CD4-positive, alpha-beta T cell treated with Interleukin-15 for 4 hours (primary cell): ENCODE results near the gene AGK.

Experiments used
- DNase-seq: peaks from one replicate; pipeline ENCODE4 v3.0.0-alpha.2; 2020; ENCODE audit warnings: low spot score

Gene AGK

DNA sequence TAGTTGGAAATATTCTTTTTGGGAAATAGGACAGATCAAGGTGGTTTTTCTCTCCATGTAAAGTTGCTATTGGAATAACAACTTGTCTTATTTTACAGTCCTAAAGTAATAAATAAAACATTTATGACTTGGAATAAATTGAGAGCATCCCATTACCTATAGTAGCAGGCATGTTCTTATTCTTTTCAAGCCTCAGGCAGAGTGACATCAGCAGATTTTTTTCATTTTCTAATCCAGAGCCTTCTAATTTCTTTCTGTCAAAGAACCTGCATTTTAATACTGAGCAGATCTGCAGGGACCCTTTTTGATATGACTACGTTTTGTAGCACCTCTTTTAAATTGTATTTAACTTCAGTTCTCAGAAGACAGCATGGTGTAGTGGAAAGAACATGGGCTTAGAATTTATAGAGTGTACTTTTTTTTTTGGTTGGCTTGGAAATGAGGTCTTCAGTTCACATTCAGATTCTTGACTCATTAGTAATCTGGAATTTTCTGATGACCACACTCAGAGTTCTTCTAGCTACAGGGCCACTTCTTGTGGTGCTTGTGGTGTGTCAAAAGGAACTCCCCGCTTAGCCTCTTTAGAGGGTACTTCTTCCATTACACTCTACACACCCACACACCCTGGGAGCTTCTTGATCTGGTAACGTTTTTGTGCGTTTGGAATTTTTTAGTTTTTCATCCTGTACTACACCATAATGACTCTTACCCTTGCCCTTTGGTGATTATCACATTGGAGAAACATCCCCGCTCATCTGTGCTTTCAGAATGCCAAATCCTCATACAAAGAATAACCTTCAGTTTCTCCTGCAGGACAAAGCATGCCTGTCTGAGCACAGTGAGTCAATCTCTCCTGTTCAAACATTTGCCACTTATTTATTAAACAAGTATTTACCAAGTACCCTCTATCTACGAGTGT, 34.6 kb downstream of the AGK start:
- no peak for DNase-seq

GRCh38 chr7:141586878-141587277, 35.7 kb downstream of the AGK start:
- DNase-seq: no peak

- DNase-seq: no peak
These were observed 36.1 kb downstream of the AGK start for GRCh38 chr7:141587304-141587703.

DNA sequence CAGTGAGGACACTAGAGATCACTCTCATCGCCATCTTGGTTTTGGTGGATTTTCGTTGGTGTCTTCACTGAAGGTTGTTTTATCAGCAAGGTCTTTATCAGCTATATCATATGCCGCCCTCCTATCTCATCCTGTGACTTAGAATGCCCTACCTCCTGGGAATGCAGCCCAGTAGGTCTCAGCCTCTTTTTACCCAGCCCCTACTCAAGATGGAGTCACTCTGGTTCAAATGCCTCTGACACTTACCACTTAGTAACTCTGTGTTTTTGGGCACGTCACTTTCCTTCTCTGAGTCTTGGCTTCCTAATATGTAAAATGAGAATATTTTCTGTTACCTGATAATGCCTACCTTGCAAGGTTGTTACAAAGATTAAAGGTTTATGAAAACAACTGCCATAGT, 37.7 kb downstream of the AGK start:
- no peak for DNase-seq

DNA sequence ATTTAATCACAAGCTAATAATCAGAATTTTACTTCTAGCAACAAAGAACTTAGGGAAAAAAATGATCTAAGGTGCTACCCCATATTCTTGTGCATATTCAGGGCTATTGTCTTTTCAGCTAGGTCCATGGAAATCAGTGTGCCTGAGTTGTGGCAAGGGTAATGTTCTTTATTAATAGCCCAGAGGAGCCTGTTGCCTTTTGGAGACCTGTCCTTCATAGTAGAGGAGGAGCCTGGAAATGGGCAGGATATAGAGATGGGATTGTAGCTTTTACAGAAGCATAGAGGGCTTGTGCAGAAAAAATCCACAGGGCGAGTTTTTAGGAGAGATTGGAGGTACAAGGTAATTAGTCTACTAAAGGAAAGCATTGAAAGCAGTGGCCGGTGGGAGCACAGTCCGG, 38.9 kb downstream of the AGK start:
- DNase-seq: no peak

- DNase-seq: no peak
These were observed 39.5 kb downstream of the AGK start for GRCh38 chr7:141590666-141591065.

- no peak for DNase-seq
These were observed 41.9 kb downstream of the AGK start for GRCh38 chr7:141593134-141593533.

GRCh38 chr7:141597966-141598365, 46.8 kb downstream of the AGK start:
- no peak for DNase-seq

GRCh38 chr7:141598408-141598807, 47.2 kb downstream of the AGK start:
- DNase-seq: no peak

- DNase-seq: no peak
These were observed 49.2 kb downstream of the AGK start for GRCh38 chr7:141600168-141601006.

DNA sequence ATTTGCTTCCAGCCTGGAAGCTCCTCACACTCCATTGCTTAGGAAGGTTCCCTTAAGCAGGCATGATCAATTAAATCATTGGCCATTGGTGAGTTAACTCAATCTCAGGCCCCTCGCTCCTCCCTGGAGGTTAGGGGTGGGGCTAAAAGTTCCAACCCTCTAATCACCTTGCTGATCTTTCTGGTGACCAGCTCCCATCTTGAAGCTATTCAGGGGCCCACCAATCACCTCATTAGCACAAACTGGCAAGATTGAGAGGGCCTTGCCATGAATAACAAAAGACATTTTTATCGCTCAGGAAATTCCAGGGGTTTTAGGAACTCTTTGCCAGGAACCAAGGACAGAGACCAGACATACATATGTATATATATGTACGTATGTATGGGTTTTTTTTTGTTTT, 58.4 kb downstream of the AGK start:
- no peak for DNase-seq

DNA sequence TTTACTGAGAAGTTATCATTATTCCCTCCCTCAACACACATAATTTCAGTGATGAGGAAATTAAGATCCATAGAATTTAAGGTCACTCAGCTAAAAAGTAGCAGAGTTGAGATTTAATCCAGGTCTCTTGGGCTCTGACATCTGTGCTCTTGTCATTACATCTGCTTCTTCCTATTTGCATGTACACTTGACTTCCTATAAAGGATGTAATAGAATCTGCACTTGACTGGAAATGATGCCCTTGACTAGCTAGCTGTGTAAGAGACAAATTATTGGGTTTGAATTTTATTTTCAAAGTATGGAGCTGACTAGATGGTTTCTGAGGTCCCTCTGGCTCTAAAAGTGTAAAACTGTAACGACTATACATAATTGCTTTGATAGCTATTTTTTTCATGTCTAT, 59.5 kb downstream of the AGK start:
- DNase-seq: no peak

DNA sequence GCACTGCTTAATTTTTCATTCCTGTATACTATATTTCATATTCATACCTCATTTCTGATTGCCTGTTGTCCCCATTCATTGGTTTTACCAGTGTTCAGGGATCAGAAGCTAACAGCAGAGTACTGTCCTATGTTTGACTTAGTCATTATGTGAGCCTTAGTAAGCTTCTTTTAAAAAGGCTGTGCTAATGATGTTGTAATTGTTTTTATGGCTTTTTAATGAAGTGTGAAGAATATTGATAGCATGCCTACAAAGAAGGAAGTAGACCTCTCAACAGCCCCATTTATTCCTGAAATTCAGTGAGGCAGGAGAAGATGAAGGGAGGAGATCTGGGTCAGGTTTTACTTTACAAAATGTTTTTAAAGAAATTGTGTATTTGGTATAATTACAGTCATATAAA, 61.7 kb downstream of the AGK start:
- no peak for DNase-seq

DNA sequence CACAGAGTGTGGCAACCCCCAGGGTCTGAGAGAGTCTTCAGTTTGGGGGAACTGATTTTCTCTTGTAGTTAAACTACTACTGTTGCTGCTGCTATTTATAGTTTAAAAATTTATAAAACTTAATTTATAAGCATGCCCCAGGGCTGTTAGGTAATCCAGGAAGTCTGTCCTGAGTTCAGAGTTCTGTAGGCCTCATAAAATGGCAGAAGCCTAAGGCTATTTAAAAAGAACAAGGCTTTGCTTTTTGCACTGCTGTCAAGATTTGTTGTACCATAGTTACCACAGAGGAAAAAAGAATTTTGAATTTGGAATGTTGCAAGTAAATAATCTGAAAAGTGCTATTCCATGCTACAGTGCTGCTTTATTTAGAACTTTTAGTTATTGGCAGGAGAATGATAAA, 66.1 kb downstream of the AGK start:
- no peak for DNase-seq

DNA sequence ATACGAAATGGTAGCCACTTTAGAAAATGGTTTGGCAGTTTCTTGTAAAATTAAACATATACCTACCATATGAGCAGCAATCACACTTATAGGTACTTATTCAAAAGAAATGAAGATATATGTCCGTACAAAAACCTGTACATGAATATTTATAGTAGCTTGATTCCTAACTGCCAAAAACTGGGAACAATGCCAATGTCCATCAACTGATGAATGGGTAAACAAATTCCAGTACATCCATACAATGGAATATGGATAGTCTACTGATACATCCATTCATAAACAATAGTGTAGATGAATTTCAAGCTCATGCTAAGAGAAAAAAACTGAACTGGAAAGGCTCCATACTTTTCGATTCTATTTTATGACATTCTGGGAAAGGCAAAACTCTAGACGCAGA, 68.5 kb downstream of the AGK start:
- no peak for DNase-seq

- DNase-seq: no peak
These were observed 73.6 kb downstream of the AGK start for GRCh38 chr7:141624763-141625162.

- no peak for DNase-seq
These were observed 79.4 kb downstream of the AGK start for GRCh38 chr7:141630621-141631020.

DNA sequence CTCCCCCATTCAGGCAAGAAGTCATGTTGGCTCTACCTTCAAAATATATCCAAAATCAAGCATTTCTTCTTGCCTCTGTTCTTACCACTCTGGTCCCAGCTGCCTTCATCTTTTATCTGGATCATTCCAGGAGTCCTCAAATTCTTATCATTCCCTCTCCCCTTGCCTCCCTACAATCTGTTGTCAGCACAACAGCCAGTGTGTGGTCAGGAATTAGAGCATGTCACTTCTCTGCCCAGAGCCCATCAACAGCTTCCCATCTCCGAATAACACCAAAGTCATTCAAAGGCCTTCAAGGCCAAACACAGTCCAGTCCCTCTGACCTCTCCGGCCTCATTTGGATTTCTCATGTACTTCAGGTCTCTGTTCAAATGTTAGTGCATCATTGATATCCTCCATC, 80.3 kb downstream of the AGK start:
- DNase-seq: no peak

DNA sequence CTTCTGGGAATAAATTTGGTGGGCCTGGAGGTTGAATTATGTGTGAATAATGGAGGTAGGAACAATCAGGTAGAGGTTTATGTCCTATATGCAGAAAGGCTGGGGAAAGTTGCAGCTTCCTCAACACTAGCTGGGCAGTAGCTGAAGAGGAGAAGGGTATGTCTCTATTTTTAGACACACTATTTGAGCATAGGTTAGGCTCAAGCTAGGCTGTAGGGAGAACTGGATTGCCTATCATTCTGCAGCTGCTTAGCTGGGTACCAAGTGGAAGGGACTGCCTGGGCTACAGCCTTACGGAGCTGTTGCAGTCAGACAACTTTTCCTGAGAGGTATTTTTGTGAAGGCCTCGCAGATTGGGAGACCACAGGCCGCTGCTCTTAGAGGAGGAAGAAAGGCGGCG, 82.9 kb downstream of the AGK start:
- no peak for DNase-seq

DNA sequence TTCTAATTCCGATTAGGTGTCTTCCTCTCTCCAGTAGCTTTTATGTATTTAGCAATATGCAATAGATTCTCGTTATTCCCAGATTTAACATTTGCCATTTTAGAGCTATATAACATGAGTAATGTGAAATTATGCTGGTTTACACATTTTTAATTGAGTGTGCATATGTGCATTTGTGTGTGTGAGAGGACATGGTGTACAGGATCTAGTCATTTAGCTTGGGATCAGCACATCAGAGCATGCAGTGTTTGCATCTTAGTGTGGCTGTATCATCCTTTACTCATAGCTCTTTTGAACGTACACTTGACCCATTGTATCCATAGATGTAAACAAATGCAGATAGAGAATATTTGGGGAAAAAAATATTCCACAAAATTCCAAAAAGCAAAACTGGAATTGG, 84.8 kb downstream of the AGK start:
- no peak for DNase-seq

GRCh38 chr7:141640239-141640840, 89.1 kb downstream of the AGK start:
- DNase-seq: no peak

GRCh38 chr7:141641876-141642275, 90.7 kb downstream of the AGK start:
- no peak for DNase-seq

DNA sequence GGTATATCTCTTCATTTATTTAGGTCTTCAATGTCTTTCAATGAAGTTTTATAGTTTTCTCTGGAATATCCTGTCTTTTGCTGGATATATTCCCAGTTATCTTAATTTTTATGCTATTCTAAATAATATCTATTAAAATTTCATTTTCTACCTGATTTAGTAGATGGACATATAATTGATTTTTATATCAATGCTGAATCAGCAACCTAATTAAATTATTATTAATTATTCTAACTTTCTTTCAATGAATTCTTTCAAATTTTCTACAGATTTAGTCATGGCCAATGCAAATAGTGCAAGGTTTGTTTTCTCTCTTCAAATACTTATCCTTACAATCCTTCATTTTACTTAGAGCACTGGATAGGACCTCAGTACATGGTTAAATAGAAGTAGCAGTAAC, 94.0 kb downstream of the AGK start:
- no peak for DNase-seq
